ENCODE results near the gene SORCS2. TPM values are rescaled to one million over a fixed set of nuclear protein-coding genes. Genes with fewer than 3 reads are reported as not detected.

SORCS2 gene
- total RNA-seq, 4 donors from 2014 or later: 2.0 to 7.4 (median 3.6) TPM

DNA sequence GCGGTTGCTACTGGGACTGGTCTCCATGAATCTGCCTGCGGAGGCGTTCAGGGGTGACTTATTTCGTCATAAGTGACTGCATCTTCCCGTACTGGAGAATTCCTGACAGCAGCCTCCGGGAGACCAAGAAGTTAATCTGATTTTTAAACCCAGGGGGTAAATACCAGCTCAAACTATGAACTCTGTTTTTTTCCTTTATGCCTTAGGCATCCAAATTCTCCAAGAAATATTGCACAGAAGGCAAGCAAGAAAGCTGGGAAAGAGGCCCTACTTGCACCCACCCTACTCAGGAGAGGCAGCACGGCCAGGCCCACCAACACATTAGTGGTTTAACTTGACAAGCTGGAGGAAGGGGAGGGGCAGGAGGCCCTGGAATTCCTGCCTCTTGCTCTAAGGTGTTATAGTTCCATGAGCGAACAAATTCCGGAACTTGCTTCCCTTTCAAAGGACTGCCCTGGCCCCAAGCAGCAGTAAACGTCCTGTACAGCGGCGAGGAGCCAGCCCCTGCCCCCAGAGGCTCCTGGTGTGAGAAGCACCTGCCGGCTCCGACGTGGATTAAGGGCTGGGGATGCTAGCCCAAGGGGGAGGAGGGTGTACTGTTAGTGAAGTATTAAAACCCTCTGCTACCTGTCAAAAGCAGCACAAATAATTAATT is 570.2 kb downstream of the SORCS2 start:
- TF ChIP-seq, protein P1, sequence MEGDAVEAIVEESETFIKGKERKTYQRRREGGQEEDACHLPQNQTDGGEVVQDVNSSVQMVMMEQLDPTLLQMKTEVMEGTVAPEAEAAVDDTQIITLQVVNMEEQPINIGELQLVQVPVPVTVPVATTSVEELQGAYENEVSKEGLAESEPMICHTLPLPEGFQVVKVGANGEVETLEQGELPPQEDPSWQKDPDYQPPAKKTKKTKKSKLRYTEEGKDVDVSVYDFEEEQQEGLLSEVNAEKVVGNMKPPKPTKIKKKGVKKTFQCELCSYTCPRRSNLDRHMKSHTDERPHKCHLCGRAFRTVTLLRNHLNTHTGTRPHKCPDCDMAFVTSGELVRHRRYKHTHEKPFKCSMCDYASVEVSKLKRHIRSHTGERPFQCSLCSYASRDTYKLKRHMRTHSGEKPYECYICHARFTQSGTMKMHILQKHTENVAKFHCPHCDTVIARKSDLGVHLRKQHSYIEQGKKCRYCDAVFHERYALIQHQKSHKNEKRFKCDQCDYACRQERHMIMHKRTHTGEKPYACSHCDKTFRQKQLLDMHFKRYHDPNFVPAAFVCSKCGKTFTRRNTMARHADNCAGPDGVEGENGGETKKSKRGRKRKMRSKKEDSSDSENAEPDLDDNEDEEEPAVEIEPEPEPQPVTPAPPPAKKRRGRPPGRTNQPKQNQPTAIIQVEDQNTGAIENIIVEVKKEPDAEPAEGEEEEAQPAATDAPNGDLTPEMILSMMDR (IDR thresholded peaks at IDR 0.05): no peak
- no peak for TF ChIP-seq POLR2AphosphoS5 (IDR thresholded peaks at IDR 0.05)
- TF ChIP-seq POLR2A (IDR thresholded peaks at IDR 0.05): no peak
- no peak for TF ChIP-seq EP300 (IDR thresholded peaks at IDR 0.05)
- Histone ChIP-seq H3K4me3 (no peak overlapping the region), H3K36me3 (peaks cover 0 to 67% of the 10 kb centered on the region in 2 donors), H3K4me1 (peaks cover 0 to 50% (median 7%) of the 10 kb centered on the region in 3 donors), H3K27me3 (no peaks in the 10 kb centered on the region), H3K27ac (peak overlapping the region; percentile 54 to 79 (median 67)), H3K9me3 (no peaks in the 10 kb centered on the region)
- no peak for ATAC-seq
- WGBS, 2 donors (ENCODE audit: low coverage in 1 of 2): 70 to 91% methylated on average over 6 to 8 of the region's 15 CpGs

DNA sequence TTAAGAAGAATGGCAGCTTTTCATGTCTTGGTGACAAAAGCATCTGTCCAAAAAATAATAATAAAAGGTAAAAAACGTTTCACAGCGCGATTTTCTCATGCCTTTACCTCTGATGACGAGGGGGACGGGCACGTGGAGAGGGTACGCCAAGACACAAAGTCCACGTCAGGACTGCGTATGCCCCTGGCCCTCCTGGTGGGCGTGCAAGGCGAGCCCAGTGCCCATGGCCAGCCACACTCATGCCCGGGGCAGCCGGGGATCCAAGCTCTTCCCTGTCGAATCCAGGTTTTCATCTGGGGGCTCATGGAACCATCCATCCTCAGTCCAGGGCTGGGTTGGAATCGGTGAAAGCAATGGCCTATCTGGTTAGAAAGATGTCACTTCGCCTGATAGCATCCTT is 570.8 kb downstream of the SORCS2 start:
- H3K27me3 ChIP-seq: no peaks in the 10 kb centered on the region
- H3K4me1 ChIP-seq: peaks cover 0 to 45% (median 3%) of the 10 kb centered on the region in 3 donors
- H3K4me3 ChIP-seq: no peak overlapping the region
- H3K36me3 ChIP-seq: peaks cover 0 to 73% of the 10 kb centered on the region in 2 donors
- TF ChIP-seq, protein P1 (IDR thresholded peaks at IDR 0.05): no peak
- TF ChIP-seq POLR2AphosphoS5 (IDR thresholded peaks at IDR 0.05) (no peak), EP300 (IDR thresholded peaks at IDR 0.05) (no peak), POLR2A (IDR thresholded peaks at IDR 0.05) (no peak)
- no peak for ATAC-seq
- peak overlapping the region in 1 of 4 donors; percentile 79 for H3K27ac ChIP-seq
- no peaks in the 10 kb centered on the region for H3K9me3 ChIP-seq
- WGBS, 2 donors (ENCODE audit: low coverage in 1 of 2): 78 to 85% methylated on average over 7 to 16 of the region's 16 CpGs

DNA sequence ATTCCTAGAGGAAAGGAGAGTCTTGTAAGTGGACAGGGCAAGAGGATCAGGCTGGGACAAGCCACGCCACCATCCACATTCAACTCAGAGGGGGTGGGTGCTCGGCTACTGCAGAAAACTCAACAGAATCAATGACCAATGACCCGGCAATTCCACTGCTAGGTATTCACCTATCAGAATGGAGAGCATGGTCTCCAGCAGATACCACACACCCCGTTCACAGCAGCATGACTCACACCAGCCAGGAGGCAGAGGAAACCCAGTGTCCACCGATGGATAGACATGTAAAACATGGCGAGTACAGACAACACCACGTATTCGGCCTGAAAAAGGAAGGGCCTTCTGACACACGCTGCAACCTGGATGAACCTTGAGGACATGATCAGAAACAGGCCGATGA is 571.5 kb downstream of the SORCS2 start:
- TF ChIP-seq, protein P1 (IDR thresholded peaks at IDR 0.05): no peak
- TF ChIP-seq EP300 (IDR thresholded peaks at IDR 0.05) (no peak), POLR2A (IDR thresholded peaks at IDR 0.05) (no peak), POLR2AphosphoS5 (IDR thresholded peaks at IDR 0.05) (no peak)
- WGBS, 2 donors (ENCODE audit: low coverage in 1 of 2): 67 to 75% methylated on average over 5 to 6 of the region's 10 CpGs
- Histone ChIP-seq H3K9me3 (no peaks in the 10 kb centered on the region), H3K27me3 (no peaks in the 10 kb centered on the region), H3K27ac (peak overlapping the region in 2 of 4 donors; percentile 6 to 8), H3K4me1 (peaks cover 0 to 45% (median 3%) of the 10 kb centered on the region in 3 donors), H3K4me3 (no peak overlapping the region), H3K36me3 (peaks cover 0 to 80% of the 10 kb centered on the region in 2 donors)
- ATAC-seq: no peak

GRCh38 chr4:7764466-7764865 is 572.1 kb downstream of the SORCS2 start:
- WGBS, 2 donors (ENCODE audit: low coverage in 1 of 2): 90 to 94% methylated on average over 3 to 5 of the region's 5 CpGs
- ATAC-seq: no peak
- Histone ChIP-seq H3K9me3 (no peaks in the 10 kb centered on the region), H3K4me3 (no peak overlapping the region), H3K4me1 (peaks cover 0 to 51% (median 4%) of the 10 kb centered on the region in 3 donors), H3K36me3 (peaks cover 0 to 87% of the 10 kb centered on the region in 2 donors), H3K27me3 (no peaks in the 10 kb centered on the region), H3K27ac (no peak overlapping the region)
- TF ChIP-seq, protein P1 (IDR thresholded peaks at IDR 0.05): no peak
- TF ChIP-seq POLR2A (IDR thresholded peaks at IDR 0.05) (no peak), POLR2AphosphoS5 (IDR thresholded peaks at IDR 0.05) (no peak), EP300 (IDR thresholded peaks at IDR 0.05) (no peak)

DNA sequence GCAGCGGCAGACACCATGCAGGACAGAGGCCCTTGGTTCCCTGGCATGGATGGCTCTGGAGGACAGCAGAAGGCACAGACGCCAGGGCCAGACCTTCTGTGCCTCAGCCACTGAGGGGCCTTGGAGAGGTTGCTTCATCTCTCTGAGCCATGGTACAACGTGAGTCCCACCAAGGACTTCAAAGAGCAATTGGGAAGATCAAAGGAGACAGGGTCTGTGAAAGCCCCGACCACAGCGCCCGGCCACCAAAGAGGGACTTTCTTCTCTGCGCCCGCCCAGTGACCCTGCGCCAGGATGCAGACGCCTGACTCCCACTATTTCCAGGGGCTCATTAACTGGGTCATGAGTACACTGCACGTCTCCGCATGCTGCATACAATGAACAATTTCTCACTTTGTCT is 573.3 kb downstream of the SORCS2 start:
- H3K36me3 ChIP-seq: peaks cover 0 to 88% of the 10 kb centered on the region in 2 donors
- TF ChIP-seq POLR2AphosphoS5 (IDR thresholded peaks at IDR 0.05): no peak
- TF ChIP-seq, protein P1 (IDR thresholded peaks at IDR 0.05): no peak
- no peak for TF ChIP-seq POLR2A (IDR thresholded peaks at IDR 0.05)
- TF ChIP-seq EP300 (IDR thresholded peaks at IDR 0.05): no peak
- peaks cover 0 to 52% (median 9%) of the 10 kb centered on the region in 3 donors for H3K4me1 ChIP-seq
- 85 to 86% methylated on average over 5 to 10 of the region's 12 CpGs for WGBS, 2 donors (ENCODE audit: low coverage in 1 of 2)
- H3K27me3 ChIP-seq: no peaks in the 10 kb centered on the region
- no peak overlapping the region for H3K4me3 ChIP-seq
- H3K27ac ChIP-seq: peak overlapping the region in 1 of 4 donors; percentile 51
- no peak for ATAC-seq
- no peaks in the 10 kb centered on the region for H3K9me3 ChIP-seq
